Mucosa of descending colon (tissue), 3 donors: ENCODE data around the gene CD83. TPM values are rescaled to one million over a fixed set of nuclear protein-coding genes. Genes with fewer than 3 reads are reported as not detected.
"Not testable (repeated sequence)": the region's sequence is repeated elsewhere in the genome, so short reads cannot be mapped to it uniquely, and the experiment has no call there.

Experiments
- ATAC-seq: fragments of 200-7000 bp; cut with Tn5 transposase; one replicate; pipeline ENCODE4 v1.9.1; 2020; ENCODE audit warnings: mild to moderate bottlenecking, moderate library complexity
- DNase-seq, 3 donors: peaks; one replicate each; pipeline ENCODE4 v3.0.0-alpha.2; 2020
- H3K36me3 ChIP-seq: fragments of 200-600 bp; one replicate; pipeline ENCODE4 v1.8.0; 2021; ENCODE audit warnings: low read depth, mild to moderate bottlenecking
- H3K4me1 ChIP-seq: fragments of 200-600 bp; one replicate; pipeline ENCODE4 v1.8.0; 2021; ENCODE audit warnings: low read depth, mild to moderate bottlenecking
- H3K4me3 ChIP-seq: fragments of 200-600 bp; one replicate; pipeline ENCODE4 v1.8.0; 2021; ENCODE audit warnings: mild to moderate bottlenecking
- H3K9me3 ChIP-seq: fragments of 200-600 bp; one replicate; pipeline ENCODE4 v1.8.0; 2021; ENCODE audit warnings: mild to moderate bottlenecking
- CTCF ChIP-seq: fragments of 200-600 bp; IDR thresholded peaks from one replicate; pipeline ENCODE4 v1.8.0; 2022; ENCODE audit warnings: antibody characterized with exemption, mild to moderate bottlenecking
- intact Hi-C, 2 donors: fragments of 100-400 bp; cut with DNase I in 1 of 2; cut with micrococcal nuclease in 1 of 2; formaldehyde crosslinking; loops; one replicate each; pipeline versions ENCODE4 v1.11.0 to v1.11.1; 2022; cut with DNase I, micrococcal nuclease
- long read RNA-seq, 2 donors: library from polyadenylated mRNA; unstranded; transcript quantifications; one replicate each; pipeline ENCODE4 v2.0.0, GENCODE V29; 2019 to 2021
- total RNA-seq, 3 donors: library from RNA; stranded (reverse); fragmentation: NEBNext Ultra II Directional in 2 of 3; extraction: Animal tissue kit (Norgen Biotek cat#: 25700) in 2 of 3; gene quantifications; one replicate each; pipeline versions ENCODE4 v1.2.1 to v1.2.4, GENCODE V29; 2021 to 2023
- donor health status: DM: no; HTN: no; CAD: no; lungs with moderate emphysema.
- donor health status: DM: no; HTN: no; CAD: no.
- donor health status: DM: no; HTN: yes; CAD: no.

The CD83 gene, protein sequence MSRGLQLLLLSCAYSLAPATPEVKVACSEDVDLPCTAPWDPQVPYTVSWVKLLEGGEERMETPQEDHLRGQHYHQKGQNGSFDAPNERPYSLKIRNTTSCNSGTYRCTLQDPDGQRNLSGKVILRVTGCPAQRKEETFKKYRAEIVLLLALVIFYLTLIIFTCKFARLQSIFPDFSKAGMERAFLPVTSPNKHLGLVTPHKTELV
- total RNA-seq, result 1 to 10 TPM; 1.4 to 2.5 (median 2.2) TPM
- long read RNA-seq, donor 1, transcript CD83-201 (5 exons, 2,471 nt), result major isoform, 5 of 6 reads
- long read RNA-seq, donor 1, partial matches to known transcripts, result 1 of 6 reads
- long read RNA-seq, donor 1, other reads (novel, unspliced or antisense), result 0 of 6 reads
- long read RNA-seq, donor 2, result 0 reads

DNA sequence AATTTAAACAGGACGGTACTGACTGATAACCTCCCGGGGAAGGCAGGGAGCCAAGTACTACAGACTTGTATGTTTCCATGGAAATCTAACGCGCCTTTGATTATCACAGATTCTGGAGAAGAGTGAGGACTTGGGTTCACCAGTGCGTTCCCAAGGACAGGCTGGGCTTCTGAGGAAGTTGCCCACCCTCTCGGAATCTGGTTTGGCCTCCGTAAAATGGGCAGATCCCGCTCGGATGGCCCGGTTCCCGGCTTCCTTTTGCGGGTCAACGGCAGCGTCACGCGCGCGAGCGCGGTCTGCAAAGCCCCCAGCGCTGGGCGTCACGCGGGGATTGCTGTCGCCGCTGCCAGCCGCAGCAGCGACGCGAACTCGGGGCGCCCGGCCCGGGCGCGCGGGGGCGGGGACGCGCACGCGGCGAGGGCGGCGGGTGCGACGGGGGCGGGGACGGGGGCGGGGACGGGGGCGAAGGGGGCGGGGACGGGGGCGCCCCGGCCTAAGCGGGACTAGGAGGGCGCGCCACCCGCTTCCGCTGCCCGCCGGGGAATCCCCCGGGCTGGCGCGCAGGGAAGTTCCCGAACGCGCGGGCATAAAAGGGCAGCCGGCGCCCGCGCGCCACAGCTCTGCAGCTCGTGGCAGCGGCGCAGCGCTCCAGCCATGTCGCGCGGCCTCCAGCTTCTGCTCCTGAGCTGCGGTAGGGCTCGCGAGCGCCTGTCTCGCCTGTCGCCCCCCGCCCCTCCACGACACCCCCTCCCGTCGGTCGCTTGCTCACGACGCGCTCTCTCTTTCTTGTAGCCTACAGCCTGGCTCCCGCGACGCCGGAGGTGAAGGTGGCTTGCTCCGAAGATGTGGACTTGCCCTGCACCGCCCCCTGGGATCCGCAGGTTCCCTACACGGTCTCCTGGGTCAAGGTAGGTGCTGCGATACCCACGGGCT is at the start of gene CD83:
Gene CD83, plus strand, starts transcription at position 615 of the 933 bp plus-strand sequence. Its CDS starts 40 bp downstream, at position 655.
- intact Hi-C loops, result no loop called here
- ATAC-seq (peak; percentile 95), DNase-seq (peak; percentile 74 to 85 (median 85))
- TF ChIP-seq CTCF, result no peak
- Histone ChIP-seq H3K9me3 (no peaks in the 10 kb centered on the region), H3K36me3 (no peaks in the 10 kb centered on the region), H3K4me3 (peak within 1 kb of the TSS; percentile 33), H3K4me1 (peaks cover 6% of the 10 kb centered on the region)

DNA sequence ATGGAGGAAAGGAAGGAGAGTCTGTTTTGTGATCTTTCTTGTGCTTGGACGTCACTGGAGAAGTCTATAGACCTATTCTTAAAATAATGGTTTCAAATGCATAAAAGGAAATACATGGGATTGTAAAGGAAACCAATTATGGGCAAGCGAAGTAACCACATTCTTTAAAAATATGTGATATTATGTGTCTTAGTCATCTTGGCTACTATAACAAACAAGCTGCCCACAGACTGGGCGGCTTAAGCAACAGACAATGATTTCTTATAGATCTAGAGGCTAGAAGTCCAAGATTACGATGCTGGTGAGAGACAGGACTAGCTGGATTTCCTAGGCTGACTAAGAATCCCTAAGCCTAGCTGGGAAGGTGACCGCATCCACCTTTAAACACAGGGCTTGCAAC is 49.4 kb upstream of the CD83 start:
- H3K9me3 ChIP-seq, result no peaks in the 10 kb centered on the region
- no peak for ATAC-seq
- intact Hi-C loops, result loop anchor here in 1 of 2 donors (10.0 kb wide), 1 partner anchor 163 kb away; no protein-coding TSS in a partner anchor
- H3K4me3 ChIP-seq, result no peak overlapping the region
- no peaks in the 10 kb centered on the region for H3K4me1 ChIP-seq
- no peak for DNase-seq
- no peaks in the 10 kb centered on the region for H3K36me3 ChIP-seq
- no peak for TF ChIP-seq CTCF

DNA sequence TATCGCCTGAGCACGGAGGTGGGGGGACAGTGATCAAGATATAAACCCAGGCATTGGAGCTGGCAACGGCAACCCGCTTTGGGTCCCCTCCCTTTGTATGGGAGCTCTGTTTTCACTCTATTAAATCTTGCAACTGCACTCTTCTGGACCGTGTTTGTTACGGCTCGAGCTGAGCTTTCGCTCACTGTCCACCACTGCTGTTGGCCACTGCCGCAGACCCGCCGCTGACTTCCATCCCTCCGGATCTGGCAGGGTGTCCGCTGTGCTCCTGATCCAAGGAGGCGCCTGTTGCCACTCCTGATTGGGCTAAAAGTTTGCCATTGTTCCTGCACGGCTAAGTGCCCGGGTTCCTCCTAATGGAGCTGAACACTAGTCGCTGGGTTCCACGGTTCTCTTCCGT is 48.9 kb upstream of the CD83 start:
- Histone ChIP-seq H3K4me1 (no peaks in the 10 kb centered on the region), H3K9me3 (no peaks in the 10 kb centered on the region), H3K36me3 (no peaks in the 10 kb centered on the region), H3K4me3 (no peak overlapping the region)
- no peak for TF ChIP-seq CTCF
- DNase-seq, result no peak
- ATAC-seq, result no peak
- intact Hi-C loops, result loop anchor here in 1 of 2 donors (10.0 kb wide), 1 partner anchor 164 kb away; no protein-coding TSS in a partner anchor

GRCh38 chr6:14070457-14070856 is 47.1 kb upstream of the CD83 start:
- intact Hi-C loops, result no loop called here
- Histone ChIP-seq H3K4me1 (peaks cover 4% of the 10 kb centered on the region), H3K9me3 (no peaks in the 10 kb centered on the region), H3K4me3 (no peak overlapping the region), H3K36me3 (no peaks in the 10 kb centered on the region)
- ATAC-seq (no peak), DNase-seq (no peak)
- no peak for TF ChIP-seq CTCF

- TF ChIP-seq CTCF, result no peak
Measured at GRCh38 chr6:14072084-14072483, 45.5 kb upstream of the CD83 start.

GRCh38 chr6:14073561-14074354 is 43.8 kb upstream of the CD83 start:
- intact Hi-C loops, H3K9me3 ChIP-seq, DNase-seq, ATAC-seq, H3K36me3 ChIP-seq, H3K4me1 ChIP-seq, H3K4me3 ChIP-seq: not testable (repeated sequence)

More at GRCh38 chr6:14072084-14072483, 45.5 kb upstream of the CD83 start:
- no peaks in the 10 kb centered on the region for H3K36me3 ChIP-seq
- H3K4me1 ChIP-seq, result peaks cover 4% of the 10 kb centered on the region
- H3K9me3 ChIP-seq, result no peaks in the 10 kb centered on the region
- DNase-seq (no peak), ATAC-seq (no peak)
- H3K4me3 ChIP-seq, result no peak overlapping the region
- intact Hi-C loops, result no loop called here
